K562 (cell line): ENCODE data around the gene FUT9. TPM values are rescaled to one million over a fixed set of nuclear protein-coding genes. Genes with fewer than 3 reads are reported as not detected.

ENCODE experiments used
- CXXC5 ChIP-seq: fragments of 250-450 bp; sonication (Bioruptor Pico); IDR thresholded peaks from 2 replicates; pipeline ENCODE4 v1.8.0; 2022; ENCODE audit warnings: inconsistent platforms, mild to moderate bottlenecking, moderate library complexity
- EWSR1 ChIP-seq: fragments of 450-650 bp; IDR thresholded peaks from 2 replicates; pipeline ENCODE4 v1.6.1; 2018; ENCODE audit warnings: borderline replicate concordance, mild to moderate bottlenecking, low read depth, moderate library complexity; ENCODE audit not compliant: partially characterized antibody
- RFX5 ChIP-seq: IDR thresholded peaks from 2 replicates; pipeline ENCODE4 v1.6.1; 2011; ENCODE audit warnings: low read depth, mild to moderate bottlenecking, improper control_type of control experiment, low read length
- ZNF445 ChIP-seq: fragments of 250-450 bp; sonication (Bioruptor Pico); IDR thresholded peaks from 2 replicates; pipeline ENCODE4 v1.4.0; 2020; ENCODE audit warnings: low read depth, mild to moderate bottlenecking, moderate library complexity
- polyA plus RNA-seq, 8 experiments: library from polyadenylated mRNA; depleted of rRNA in 4 of 8; stranded (reverse) in 5 of 8; unstranded in 3 of 8; fragments of >200 nt; fragmentation: Nextera tagmentation in 2 of 8; fragmentation: Illumina TruSeq in 1 of 8; extraction: Ambion mirVana in 2 of 8; extraction: Trizol in 1 of 8; gene quantifications; 2 replicates each; pipeline versions ENCODE4 v1.2.1 to v1.2.3, GENCODE V29; 2011 to 2014; ENCODE audit warnings: inconsistent platforms in 1 of 8, missing spikeins in 1 of 8
- total RNA-seq, 7 experiments: library from RNA; depleted of rRNA in 6 of 7; stranded (reverse); fragments of >200 nt in 6 of 7; fragmentation: Illumina TruSeq in 2 of 7; extraction: Trizol in 2 of 7; gene quantifications; 2 replicates each; pipeline versions ENCODE4 v1.2.1 to v1.2.3, GENCODE V29; 2011 to 2021; ENCODE audit warnings: low replicate concordance in 1 of 7
- TF ChIP-seq, protein P1 (sequence below): fragments of 250-450 bp; sonication (Bioruptor Pico); IDR thresholded peaks from 2 replicates; pipeline ENCODE4 v1.4.0; 2020; ENCODE audit warnings: mild to moderate bottlenecking, moderate library complexity, borderline replicate concordance
- TF ChIP-seq, protein P2 (sequence below): sonication (generic); formaldehyde crosslinking; IDR thresholded peaks from 2 replicates; pipeline ENCODE4 v1.8.0; 2023; ENCODE audit warnings: missing genetic modification reagents, mild to moderate bottlenecking, borderline replicate concordance

Gene FUT9
- total and polyA plus RNA-seq, 9 of the 15 experiments (the other 6 are each of a cell fraction or from before 2014, with no cell fraction given) = not detected

DNA sequence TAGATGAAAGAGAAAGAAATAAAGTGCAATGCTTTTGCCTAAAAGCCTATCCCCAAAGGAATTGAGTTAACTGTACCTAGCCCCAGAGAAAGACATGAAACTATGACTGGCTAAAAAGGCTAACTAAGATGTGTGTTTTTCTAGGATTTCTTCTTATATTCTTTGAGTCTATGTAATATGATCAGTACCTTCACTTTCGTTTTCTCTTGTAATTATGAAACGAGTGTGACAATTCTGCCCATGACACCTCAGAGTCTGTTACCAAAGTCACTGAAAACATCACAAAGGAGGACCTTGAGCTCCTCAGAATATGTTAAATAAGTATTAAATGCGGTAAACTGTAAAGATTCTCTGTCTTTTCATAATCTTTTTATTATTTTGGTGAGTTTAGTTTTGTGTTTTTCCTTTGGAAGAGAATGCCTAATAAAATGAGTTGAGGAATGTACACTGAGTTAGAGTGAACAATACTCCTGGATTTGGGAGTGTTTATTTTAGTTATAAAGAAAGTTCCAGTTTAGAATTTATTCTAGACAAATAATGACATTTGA, 141.3 kb downstream of the FUT9 start (continued):
- TF ChIP-seq, protein P1, sequence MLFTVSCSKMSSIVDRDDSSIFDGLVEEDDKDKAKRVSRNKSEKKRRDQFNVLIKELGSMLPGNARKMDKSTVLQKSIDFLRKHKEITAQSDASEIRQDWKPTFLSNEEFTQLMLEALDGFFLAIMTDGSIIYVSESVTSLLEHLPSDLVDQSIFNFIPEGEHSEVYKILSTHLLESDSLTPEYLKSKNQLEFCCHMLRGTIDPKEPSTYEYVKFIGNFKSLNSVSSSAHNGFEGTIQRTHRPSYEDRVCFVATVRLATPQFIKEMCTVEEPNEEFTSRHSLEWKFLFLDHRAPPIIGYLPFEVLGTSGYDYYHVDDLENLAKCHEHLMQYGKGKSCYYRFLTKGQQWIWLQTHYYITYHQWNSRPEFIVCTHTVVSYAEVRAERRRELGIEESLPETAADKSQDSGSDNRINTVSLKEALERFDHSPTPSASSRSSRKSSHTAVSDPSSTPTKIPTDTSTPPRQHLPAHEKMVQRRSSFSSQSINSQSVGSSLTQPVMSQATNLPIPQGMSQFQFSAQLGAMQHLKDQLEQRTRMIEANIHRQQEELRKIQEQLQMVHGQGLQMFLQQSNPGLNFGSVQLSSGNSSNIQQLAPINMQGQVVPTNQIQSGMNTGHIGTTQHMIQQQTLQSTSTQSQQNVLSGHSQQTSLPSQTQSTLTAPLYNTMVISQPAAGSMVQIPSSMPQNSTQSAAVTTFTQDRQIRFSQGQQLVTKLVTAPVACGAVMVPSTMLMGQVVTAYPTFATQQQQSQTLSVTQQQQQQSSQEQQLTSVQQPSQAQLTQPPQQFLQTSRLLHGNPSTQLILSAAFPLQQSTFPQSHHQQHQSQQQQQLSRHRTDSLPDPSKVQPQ = no peak
- no peak for TF ChIP-seq EWSR1
- no peak for TF ChIP-seq RFX5
- no peak for TF ChIP-seq CXXC5 (CRISPR knock-in tag)
- no peak for TF ChIP-seq ZNF445 (CRISPR knock-in tag)
- TF ChIP-seq, protein P2, sequence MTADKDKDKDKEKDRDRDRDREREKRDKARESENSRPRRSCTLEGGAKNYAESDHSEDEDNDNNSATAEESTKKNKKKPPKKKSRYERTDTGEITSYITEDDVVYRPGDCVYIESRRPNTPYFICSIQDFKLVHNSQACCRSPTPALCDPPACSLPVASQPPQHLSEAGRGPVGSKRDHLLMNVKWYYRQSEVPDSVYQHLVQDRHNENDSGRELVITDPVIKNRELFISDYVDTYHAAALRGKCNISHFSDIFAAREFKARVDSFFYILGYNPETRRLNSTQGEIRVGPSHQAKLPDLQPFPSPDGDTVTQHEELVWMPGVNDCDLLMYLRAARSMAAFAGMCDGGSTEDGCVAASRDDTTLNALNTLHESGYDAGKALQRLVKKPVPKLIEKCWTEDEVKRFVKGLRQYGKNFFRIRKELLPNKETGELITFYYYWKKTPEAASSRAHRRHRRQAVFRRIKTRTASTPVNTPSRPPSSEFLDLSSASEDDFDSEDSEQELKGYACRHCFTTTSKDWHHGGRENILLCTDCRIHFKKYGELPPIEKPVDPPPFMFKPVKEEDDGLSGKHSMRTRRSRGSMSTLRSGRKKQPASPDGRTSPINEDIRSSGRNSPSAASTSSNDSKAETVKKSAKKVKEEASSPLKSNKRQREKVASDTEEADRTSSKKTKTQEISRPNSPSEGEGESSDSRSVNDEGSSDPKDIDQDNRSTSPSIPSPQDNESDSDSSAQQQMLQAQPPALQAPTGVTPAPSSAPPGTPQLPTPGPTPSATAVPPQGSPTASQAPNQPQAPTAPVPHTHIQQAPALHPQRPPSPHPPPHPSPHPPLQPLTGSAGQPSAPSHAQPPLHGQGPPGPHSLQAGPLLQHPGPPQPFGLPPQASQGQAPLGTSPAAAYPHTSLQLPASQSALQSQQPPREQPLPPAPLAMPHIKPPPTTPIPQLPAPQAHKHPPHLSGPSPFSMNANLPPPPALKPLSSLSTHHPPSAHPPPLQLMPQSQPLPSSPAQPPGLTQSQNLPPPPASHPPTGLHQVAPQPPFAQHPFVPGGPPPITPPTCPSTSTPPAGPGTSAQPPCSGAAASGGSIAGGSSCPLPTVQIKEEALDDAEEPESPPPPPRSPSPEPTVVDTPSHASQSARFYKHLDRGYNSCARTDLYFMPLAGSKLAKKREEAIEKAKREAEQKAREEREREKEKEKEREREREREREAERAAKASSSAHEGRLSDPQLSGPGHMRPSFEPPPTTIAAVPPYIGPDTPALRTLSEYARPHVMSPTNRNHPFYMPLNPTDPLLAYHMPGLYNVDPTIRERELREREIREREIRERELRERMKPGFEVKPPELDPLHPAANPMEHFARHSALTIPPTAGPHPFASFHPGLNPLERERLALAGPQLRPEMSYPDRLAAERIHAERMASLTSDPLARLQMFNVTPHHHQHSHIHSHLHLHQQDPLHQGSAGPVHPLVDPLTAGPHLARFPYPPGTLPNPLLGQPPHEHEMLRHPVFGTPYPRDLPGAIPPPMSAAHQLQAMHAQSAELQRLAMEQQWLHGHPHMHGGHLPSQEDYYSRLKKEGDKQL (CRISPR knock-in tag) = no peak
